ENCODE measurements around the gene PLEKHH2. TPM values are rescaled to one million over a fixed set of nuclear protein-coding genes. Genes with fewer than 3 reads are reported as not detected.

The PLEKHH2 gene
- total and polyA plus RNA-seq, 2 experiments from 2014 or later = 5.4 to 6.7 TPM

DNA sequence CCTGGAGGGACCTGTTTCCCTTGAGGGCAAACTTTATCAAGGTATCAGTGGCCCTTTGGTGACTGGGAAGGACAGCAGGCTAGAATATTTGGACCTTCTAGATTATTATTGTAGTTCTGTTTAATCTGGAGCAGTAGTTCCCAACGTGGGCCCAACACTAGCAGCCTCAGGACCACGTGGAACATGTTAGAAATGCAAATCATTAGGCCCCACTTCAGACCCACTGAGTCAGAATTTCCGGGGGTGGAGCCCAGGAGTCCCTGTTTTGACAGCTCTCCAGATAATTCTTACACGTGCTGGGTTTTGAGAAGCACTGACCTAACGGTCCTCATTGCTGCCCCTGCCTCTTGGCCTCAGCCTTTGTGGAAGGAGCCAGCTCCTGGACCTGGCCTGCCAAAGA lies 111.3 kb downstream of the PLEKHH2 start:
- H3F3A ChIP-seq (replicated peaks; ENCODE audit: low read depth) = no peaks in the 10 kb centered on the region

More for the DNA sequence above, 111.3 kb downstream of the PLEKHH2 start:
- no peaks in the 10 kb centered on the region for H4K20me1 ChIP-seq (replicated peaks; ENCODE audit: insufficient read depth)
- H3K4me1 ChIP-seq (ENCODE audit: insufficient read depth) = no peaks in the 10 kb centered on the region
- no peaks in the 10 kb centered on the region for H3K27me3 ChIP-seq (ENCODE audit: insufficient read depth)
- TF ChIP-seq STAT1 (IDR thresholded peaks at IDR 0.05; ENCODE audit: unreplicated experiment) (no peak), EZH2 (IDR thresholded peaks at IDR 0.05; ENCODE audit: low read depth, unreplicated experiment) (no peak), ZNF114 (CRISPR knock-in tag; IDR thresholded peaks at IDR 0.05) (no peak), ZNF462 (CRISPR knock-in tag; IDR thresholded peaks at IDR 0.05) (no peak), JUNB (IDR thresholded peaks at IDR 0.05; ENCODE audit: unreplicated experiment) (no peak), CTCF (conservative IDR thresholded peaks at IDR 0.05; ENCODE audit: low read depth in 2 of 2) (no peak), EZH2phosphoT487 (IDR thresholded peaks at IDR 0.05; ENCODE audit: unreplicated experiment) (no peak), ZNF331 (CRISPR knock-in tag; IDR thresholded peaks at IDR 0.05; ENCODE audit: low read depth) (no peak), NANOG (IDR thresholded peaks at IDR 0.05; ENCODE audit: borderline replicate concordance) (no peak), CREB1 (CRISPR knock-in tag; IDR thresholded peaks at IDR 0.05; ENCODE audit: low read depth) (no peak)
- TF ChIP-seq, protein P1, sequence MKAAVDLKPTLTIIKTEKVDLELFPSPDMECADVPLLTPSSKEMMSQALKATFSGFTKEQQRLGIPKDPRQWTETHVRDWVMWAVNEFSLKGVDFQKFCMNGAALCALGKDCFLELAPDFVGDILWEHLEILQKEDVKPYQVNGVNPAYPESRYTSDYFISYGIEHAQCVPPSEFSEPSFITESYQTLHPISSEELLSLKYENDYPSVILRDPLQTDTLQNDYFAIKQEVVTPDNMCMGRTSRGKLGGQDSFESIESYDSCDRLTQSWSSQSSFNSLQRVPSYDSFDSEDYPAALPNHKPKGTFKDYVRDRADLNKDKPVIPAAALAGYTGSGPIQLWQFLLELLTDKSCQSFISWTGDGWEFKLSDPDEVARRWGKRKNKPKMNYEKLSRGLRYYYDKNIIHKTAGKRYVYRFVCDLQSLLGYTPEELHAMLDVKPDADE (IDR thresholded peaks at IDR 0.05) = no peak
- no peak overlapping the region for H3K4me3 ChIP-seq
- no peaks in the 10 kb centered on the region for H3K27me3 Mint-ChIP-seq (ENCODE audit: insufficient read depth, low read depth, poor library complexity)
- no peaks in the 10 kb centered on the region for H3K9me3 Mint-ChIP-seq
- H3K27ac ChIP-seq (ENCODE audit: low read depth) = no peak overlapping the region
- H3K27ac Mint-ChIP-seq = no peak overlapping the region
- 0 out of 2 replicates have a peak, but pooled peaks cover 4% of the 10 kb centered on the region for H3K9me2 ChIP-seq (ENCODE audit: insufficient read depth)
- H3K79me2 ChIP-seq (replicated peaks; ENCODE audit: insufficient read depth) = no peaks in the 10 kb centered on the region
- H3K4me2 ChIP-seq = no peak overlapping the region
- ATAC-seq (no peak), DNase-seq (ENCODE audit: low spot score) (no peak)
- H3K36me3 Mint-ChIP-seq (ENCODE audit: low read depth) = no peaks in the 10 kb centered on the region; the same call in 2 of the 3 replicates
- no peak overlapping the region for H2AFZ ChIP-seq
- H3K4me3 Mint-ChIP-seq = no peak overlapping the region
- no peaks in the 10 kb centered on the region for H3K36me3 ChIP-seq (ENCODE audit: insufficient read depth)
- H3K4me1 Mint-ChIP-seq = peaks cover 4% of the 10 kb centered on the region; the same call in 1 of the 3 replicates
